GM10248 (cell line): ENCODE results near the gene EPHA4.

ENCODE experiments used
- CTCF ChIA-PET: fragments of 300-600 bp; sonication (Branson Sonifier 250); formaldehyde crosslinking; extraction: SDS; loops from one replicate; lab custom pipeline; 2021; ENCODE audit warnings: antibody characterized with exemption; lab: Yijun Ruan, JAX
- POLR2A ChIA-PET: fragments of 350-650 bp; sonication (Branson Sonifier 250); formaldehyde crosslinking; extraction: SDS; loops from one replicate; lab custom pipeline; 2020; ENCODE audit warnings: antibody characterized with exemption; lab: Yijun Ruan, JAX
- DNase-seq: peaks from one replicate; pipeline ENCODE4 v3.0.0; 2012; ENCODE audit errors: extremely low spot score
- CTCF ChIP-seq: IDR thresholded peaks from 2 replicates; pipeline ENCODE4 v1.5.1; 2012; ENCODE audit warnings: mild to moderate bottlenecking, low read depth; ENCODE audit errors: extremely low read depth, missing control alignments, control extremely low read depth

The EPHA4 gene

GRCh38 chr2:221541131-221541735 lies 30.9 kb downstream of the EPHA4 start:
- no peak for DNase-seq
- TF ChIP-seq CTCF = no peak
- POLR2A ChIA-PET = no interaction called here
- CTCF ChIA-PET = no interaction called here

- ChIA-PET CTCF (no interaction called here), POLR2A (no interaction called here)
- TF ChIP-seq CTCF = no peak
- no peak for DNase-seq
These were observed 32.9 kb downstream of the EPHA4 start for GRCh38 chr2:221539246-221539645.

- ChIA-PET POLR2A (no interaction called here), CTCF (interaction anchor here (1.0 to 1.4 kb wide), 2 partner anchors 11 to 38 kb away, joined by 3 read pairs; no protein-coding TSS in a partner anchor)
- no peak for DNase-seq
- TF ChIP-seq CTCF = no peak
These were observed 36.3 kb downstream of the EPHA4 start for GRCh38 chr2:221535824-221536223.

- POLR2A ChIA-PET = no interaction called here
- no peak for TF ChIP-seq CTCF
- DNase-seq = no peak
- CTCF ChIA-PET = no interaction called here
These were observed 38.8 kb downstream of the EPHA4 start for GRCh38 chr2:221533299-221533698.

GRCh38 chr2:221532641-221533040 lies 39.5 kb downstream of the EPHA4 start:
- DNase-seq = no peak
- TF ChIP-seq CTCF = no peak
- CTCF ChIA-PET = no interaction called here
- POLR2A ChIA-PET = no interaction called here

GRCh38 chr2:221530653-221531037 lies 41.5 kb downstream of the EPHA4 start:
- POLR2A ChIA-PET = no interaction called here
- no peak for DNase-seq
- CTCF ChIA-PET = no interaction called here
- TF ChIP-seq CTCF = no peak
